HL-60 (cell line): ENCODE data around the gene GALNT17.

Experiments
- GABPA ChIP-seq: IDR thresholded peaks from 2 replicates; pipeline ENCODE4 v1.6.1; 2012; ENCODE audit warnings: low read depth
- POLR2AphosphoS5 ChIP-seq: IDR thresholded peaks from 2 replicates; pipeline ENCODE4 v1.6.1; 2012; ENCODE audit warnings: low read depth
- SPI1 ChIP-seq: IDR thresholded peaks from 2 replicates; pipeline ENCODE4 v1.6.1; 2012; ENCODE audit warnings: low read depth, mild to moderate bottlenecking, borderline replicate concordance
- TF ChIP-seq, protein P1 (sequence below): IDR thresholded peaks from 2 replicates; pipeline ENCODE4 v1.6.1; 2012; ENCODE audit warnings: low read depth; ENCODE audit not compliant: insufficient replicate concordance
- TF ChIP-seq, protein P2 (sequence below): IDR thresholded peaks from one replicate; pipeline ENCODE4 v1.5.1; 2011; ENCODE audit warnings: low read length, control low read depth, inconsistent platforms; ENCODE audit not compliant: insufficient read depth

DNA sequence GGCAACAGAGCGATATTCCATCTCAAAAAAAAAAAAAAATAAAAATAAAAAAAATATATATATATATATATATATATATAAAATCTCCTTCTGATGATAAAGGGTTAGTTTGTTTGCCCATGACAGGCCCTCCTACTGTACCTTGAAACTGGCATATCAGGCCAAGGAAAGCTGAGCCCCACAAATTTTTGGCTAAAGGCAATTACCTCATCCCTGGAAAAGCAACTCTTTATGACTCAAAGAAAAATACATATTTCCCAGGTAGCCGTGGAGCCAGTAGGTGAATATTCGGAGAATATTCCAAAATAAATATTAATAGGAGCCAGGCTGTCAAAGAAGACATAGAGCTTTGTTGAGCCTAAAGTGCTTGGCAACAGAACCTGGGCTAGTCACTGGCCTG is 245.1 kb downstream of the GALNT17 start:
- TF ChIP-seq, protein P1, sequence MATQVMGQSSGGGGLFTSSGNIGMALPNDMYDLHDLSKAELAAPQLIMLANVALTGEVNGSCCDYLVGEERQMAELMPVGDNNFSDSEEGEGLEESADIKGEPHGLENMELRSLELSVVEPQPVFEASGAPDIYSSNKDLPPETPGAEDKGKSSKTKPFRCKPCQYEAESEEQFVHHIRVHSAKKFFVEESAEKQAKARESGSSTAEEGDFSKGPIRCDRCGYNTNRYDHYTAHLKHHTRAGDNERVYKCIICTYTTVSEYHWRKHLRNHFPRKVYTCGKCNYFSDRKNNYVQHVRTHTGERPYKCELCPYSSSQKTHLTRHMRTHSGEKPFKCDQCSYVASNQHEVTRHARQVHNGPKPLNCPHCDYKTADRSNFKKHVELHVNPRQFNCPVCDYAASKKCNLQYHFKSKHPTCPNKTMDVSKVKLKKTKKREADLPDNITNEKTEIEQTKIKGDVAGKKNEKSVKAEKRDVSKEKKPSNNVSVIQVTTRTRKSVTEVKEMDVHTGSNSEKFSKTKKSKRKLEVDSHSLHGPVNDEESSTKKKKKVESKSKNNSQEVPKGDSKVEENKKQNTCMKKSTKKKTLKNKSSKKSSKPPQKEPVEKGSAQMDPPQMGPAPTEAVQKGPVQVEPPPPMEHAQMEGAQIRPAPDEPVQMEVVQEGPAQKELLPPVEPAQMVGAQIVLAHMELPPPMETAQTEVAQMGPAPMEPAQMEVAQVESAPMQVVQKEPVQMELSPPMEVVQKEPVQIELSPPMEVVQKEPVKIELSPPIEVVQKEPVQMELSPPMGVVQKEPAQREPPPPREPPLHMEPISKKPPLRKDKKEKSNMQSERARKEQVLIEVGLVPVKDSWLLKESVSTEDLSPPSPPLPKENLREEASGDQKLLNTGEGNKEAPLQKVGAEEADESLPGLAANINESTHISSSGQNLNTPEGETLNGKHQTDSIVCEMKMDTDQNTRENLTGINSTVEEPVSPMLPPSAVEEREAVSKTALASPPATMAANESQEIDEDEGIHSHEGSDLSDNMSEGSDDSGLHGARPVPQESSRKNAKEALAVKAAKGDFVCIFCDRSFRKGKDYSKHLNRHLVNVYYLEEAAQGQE = no peak
- TF ChIP-seq, protein P2, sequence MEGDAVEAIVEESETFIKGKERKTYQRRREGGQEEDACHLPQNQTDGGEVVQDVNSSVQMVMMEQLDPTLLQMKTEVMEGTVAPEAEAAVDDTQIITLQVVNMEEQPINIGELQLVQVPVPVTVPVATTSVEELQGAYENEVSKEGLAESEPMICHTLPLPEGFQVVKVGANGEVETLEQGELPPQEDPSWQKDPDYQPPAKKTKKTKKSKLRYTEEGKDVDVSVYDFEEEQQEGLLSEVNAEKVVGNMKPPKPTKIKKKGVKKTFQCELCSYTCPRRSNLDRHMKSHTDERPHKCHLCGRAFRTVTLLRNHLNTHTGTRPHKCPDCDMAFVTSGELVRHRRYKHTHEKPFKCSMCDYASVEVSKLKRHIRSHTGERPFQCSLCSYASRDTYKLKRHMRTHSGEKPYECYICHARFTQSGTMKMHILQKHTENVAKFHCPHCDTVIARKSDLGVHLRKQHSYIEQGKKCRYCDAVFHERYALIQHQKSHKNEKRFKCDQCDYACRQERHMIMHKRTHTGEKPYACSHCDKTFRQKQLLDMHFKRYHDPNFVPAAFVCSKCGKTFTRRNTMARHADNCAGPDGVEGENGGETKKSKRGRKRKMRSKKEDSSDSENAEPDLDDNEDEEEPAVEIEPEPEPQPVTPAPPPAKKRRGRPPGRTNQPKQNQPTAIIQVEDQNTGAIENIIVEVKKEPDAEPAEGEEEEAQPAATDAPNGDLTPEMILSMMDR = no peak
- TF ChIP-seq POLR2AphosphoS5 (no peak), SPI1 (no peak), GABPA (no peak)
